CD8-positive, alpha-beta memory T cell (primary cell): Measurements from ENCODE around the gene DEK. TPM values are rescaled to one million over a fixed set of nuclear protein-coding genes. Genes with fewer than 3 reads are reported as not detected.
"Not testable (repeated sequence)": the region's sequence is repeated elsewhere in the genome, so short reads cannot be mapped to it uniquely, and the experiment has no call there.

Experiments
- CTCF ChIA-PET: fragments of 350-600 bp; sonication (Branson Sonifier 250); formaldehyde crosslinking; loops from one replicate; lab custom pipeline; 2021; ENCODE audit warnings: antibody characterized with exemption; lab: Charles Lee
- POLR2A ChIA-PET: fragments of 350-600 bp; sonication (Branson Sonifier 250); formaldehyde crosslinking; loops from one replicate; lab custom pipeline; 2021; ENCODE audit warnings: antibody characterized with exemption; lab: Charles Lee
- DNase-seq, 5 donors: peaks; one replicate each; pipeline versions ENCODE4 v3.0.0 to v3.0.0-alpha.2; 2020 to 2022; ENCODE audit warnings: mixed read lengths in 1 of 5
- H3K27ac ChIP-seq: one replicate; pipeline ENCODE4 v1.7.0; 2013; ENCODE audit warnings: low read depth, mild to moderate bottlenecking, low read length, moderate library complexity
- H3K27me3 ChIP-seq: 2 replicates; pipeline ENCODE4 v1.7.0; 2013; ENCODE audit warnings: low read length, mild to moderate bottlenecking; ENCODE audit not compliant: insufficient read depth, poor library complexity, severe bottlenecking
- H3K36me3 ChIP-seq: 2 replicates; pipeline ENCODE4 v1.7.0; 2013; ENCODE audit warnings: mild to moderate bottlenecking, low read length, moderate library complexity; ENCODE audit not compliant: insufficient read depth
- H3K4me1 ChIP-seq: 2 replicates; pipeline ENCODE4 v1.7.0; 2013; ENCODE audit warnings: mild to moderate bottlenecking, low read length, moderate library complexity; ENCODE audit not compliant: insufficient read depth
- H3K4me3 ChIP-seq: 2 replicates; pipeline ENCODE4 v1.7.0; 2013; ENCODE audit warnings: mild to moderate bottlenecking, low read length
- H3K9me3 ChIP-seq: 2 replicates; pipeline ENCODE4 v1.7.0; 2013; ENCODE audit warnings: mild to moderate bottlenecking, low read length
- H3K27ac Mint-ChIP-seq, 8 donors: one replicate each; pipeline ENCODE4 v1.8.0; 2020 to 2021; ENCODE audit warnings: mixed read lengths in 8 of 8, mild to moderate bottlenecking in 6 of 8, inconsistent platforms in 3 of 8, moderate library complexity in 3 of 8
- H3K27me3 Mint-ChIP-seq, 2 donors: one replicate each; pipeline ENCODE4 v1.8.0; 2020 to 2021; ENCODE audit warnings: mixed read lengths in 2 of 2, mild to moderate bottlenecking in 1 of 2, moderate library complexity in 1 of 2
- H3K36me3 Mint-ChIP-seq, 3 donors: one replicate each; pipeline ENCODE4 v1.8.0; 2020 to 2021; ENCODE audit warnings: mixed read lengths in 3 of 3, inconsistent platforms in 1 of 3, mild to moderate bottlenecking in 1 of 3
- H3K4me1 Mint-ChIP-seq, 3 donors: one replicate each; pipeline ENCODE4 v1.8.0; 2020 to 2021; ENCODE audit warnings: mixed read lengths in 3 of 3, inconsistent platforms in 1 of 3, mild to moderate bottlenecking in 1 of 3
- H3K4me3 Mint-ChIP-seq, 7 donors: one replicate each; pipeline ENCODE4 v1.8.0; 2020 to 2021; ENCODE audit warnings: mixed read lengths in 7 of 7, mild to moderate bottlenecking in 6 of 7, moderate library complexity in 4 of 7, inconsistent platforms in 2 of 7
- H3K9me3 Mint-ChIP-seq, 5 donors: one replicate each; pipeline ENCODE4 v1.8.0; 2020 to 2022; ENCODE audit warnings: mixed read lengths in 5 of 5, mild to moderate bottlenecking in 3 of 5, moderate library complexity in 2 of 5, inconsistent platforms in 1 of 5
- polyA plus RNA-seq: library from polyadenylated mRNA; unstranded; fragments of 300-500 nt; fragmentation: Illumina TruSeq; gene quantifications from one replicate; pipeline ENCODE4 v1.2.3, GENCODE V29; 2021
- total RNA-seq, 2 experiments: library from RNA; stranded (reverse); gene quantifications; one replicate each; pipeline ENCODE4 v1.2.3, GENCODE V29; 2021

The DEK gene
- total and polyA plus RNA-seq, 3 experiments from 2014 or later = 90.3 to 181 (median 174) TPM

DNA sequence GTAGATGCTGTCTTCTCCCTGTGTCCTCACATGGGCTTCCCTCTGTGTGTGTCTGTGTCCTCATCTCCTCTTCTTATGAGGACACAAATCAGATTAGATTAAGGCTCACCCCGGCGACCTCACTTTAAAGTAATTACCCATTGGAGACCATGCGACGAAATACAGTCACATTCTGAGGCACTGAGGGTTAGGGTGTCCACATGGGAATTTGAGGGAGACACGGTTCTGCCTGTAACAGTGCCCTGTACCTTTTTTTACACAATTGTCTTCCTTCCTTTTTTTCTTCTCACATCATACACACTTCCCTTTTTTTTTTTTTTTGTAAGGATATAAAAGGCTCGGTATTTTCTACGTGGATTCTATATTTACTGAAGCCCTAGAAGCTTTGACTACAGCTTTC is 48.9 kb downstream of the DEK start:
- DNase-seq = no peak
- H3K9me3 Mint-ChIP-seq = no peaks in the 10 kb centered on the region
- H3K27me3 Mint-ChIP-seq = no peaks in the 10 kb centered on the region
- H3K36me3 ChIP-seq = no peaks in the 10 kb centered on the region
- POLR2A ChIA-PET = no interaction called here
- CTCF ChIA-PET = interaction anchor here (1.1 kb wide), 1 partner anchor 54 kb away, joined by 3 read pairs; no protein-coding TSS in a partner anchor
- H3K27ac ChIP-seq = no peak overlapping the region
- peaks cover 6 to 41% (median 28%) of the 10 kb centered on the region in 3 donors for H3K4me1 Mint-ChIP-seq
- no peak overlapping the region for H3K4me3 Mint-ChIP-seq
- H3K36me3 Mint-ChIP-seq = peaks cover 6 to 57% (median 20%) of the 10 kb centered on the region in 3 donors
- H3K27ac Mint-ChIP-seq = peak overlapping the region in 3 of 8 donors; percentile 14 to 55 (median 34)
- no peak overlapping the region for H3K4me3 ChIP-seq
- H3K4me1 ChIP-seq = no peaks in the 10 kb centered on the region
- no peaks in the 10 kb centered on the region for H3K9me3 ChIP-seq
- H3K27me3 ChIP-seq = no peaks in the 10 kb centered on the region

DNA sequence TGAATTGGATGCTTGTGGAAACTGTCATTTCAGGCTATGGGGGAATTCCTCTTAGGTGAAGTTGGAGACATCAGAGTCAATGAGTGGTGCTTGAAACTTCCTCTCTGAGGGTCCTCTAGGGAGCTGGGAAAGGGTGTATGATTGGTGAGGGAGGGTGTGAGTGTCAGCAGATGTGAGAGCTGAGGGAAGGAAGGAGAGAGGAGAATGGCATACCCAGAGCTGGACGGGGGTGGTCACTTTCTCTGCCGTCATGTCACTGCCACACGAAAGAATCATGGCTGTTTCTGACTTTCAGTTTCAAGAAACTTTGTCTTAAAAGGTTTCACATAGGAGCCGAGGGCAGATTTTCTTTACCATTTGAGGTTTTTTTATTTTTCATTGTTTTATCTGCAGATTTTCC is 50.3 kb downstream of the DEK start:
- Mint-ChIP-seq H3K4me3 (peak overlapping the region; percentile 26 to 87 (median 70)), H3K9me3 (no peaks in the 10 kb centered on the region), H3K27me3 (no peaks in the 10 kb centered on the region), H3K36me3 (peaks cover 6 to 52% (median 20%) of the 10 kb centered on the region in 3 donors), H3K27ac (peak overlapping the region in 7 of 8 donors; percentile 2 to 88 (median 83)), H3K4me1 (peaks cover 6 to 41% (median 28%) of the 10 kb centered on the region in 3 donors)
- Histone ChIP-seq H3K4me1 (no peaks in the 10 kb centered on the region), H3K36me3 (no peaks in the 10 kb centered on the region), H3K4me3 (no peak overlapping the region), H3K27ac (no peak overlapping the region), H3K9me3 (no peaks in the 10 kb centered on the region), H3K27me3 (no peaks in the 10 kb centered on the region)
- ChIA-PET POLR2A (no interaction called here), CTCF (interaction anchor here (1.6 kb wide), 1 partner anchor 9 kb away, joined by 4 read pairs; no protein-coding TSS in a partner anchor)
- no peak for DNase-seq

DNA sequence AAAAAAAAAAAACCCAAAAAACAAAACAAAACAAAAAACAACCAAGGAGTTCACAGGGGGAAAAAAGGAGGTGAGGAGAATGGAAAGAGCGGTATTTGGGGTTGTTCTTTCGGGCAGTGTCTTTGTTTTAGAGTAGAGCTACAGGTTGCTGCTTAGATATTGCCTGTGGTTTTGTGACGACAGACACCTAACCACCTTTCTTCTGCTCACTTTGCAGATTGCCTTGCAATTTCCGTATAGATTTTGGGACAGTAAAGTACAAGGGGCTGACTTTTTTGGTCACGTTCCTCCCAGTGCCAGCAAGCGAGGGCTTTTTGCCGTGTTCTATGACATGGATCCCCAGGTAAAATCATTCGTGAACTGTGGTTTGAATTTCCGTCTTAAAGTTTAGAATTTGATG is 50.9 kb downstream of the DEK start:
- H3K4me1 ChIP-seq = no peaks in the 10 kb centered on the region
- POLR2A ChIA-PET = no interaction called here
- H3K4me3 Mint-ChIP-seq = peak overlapping the region; percentile 26 to 87 (median 70)

DNA sequence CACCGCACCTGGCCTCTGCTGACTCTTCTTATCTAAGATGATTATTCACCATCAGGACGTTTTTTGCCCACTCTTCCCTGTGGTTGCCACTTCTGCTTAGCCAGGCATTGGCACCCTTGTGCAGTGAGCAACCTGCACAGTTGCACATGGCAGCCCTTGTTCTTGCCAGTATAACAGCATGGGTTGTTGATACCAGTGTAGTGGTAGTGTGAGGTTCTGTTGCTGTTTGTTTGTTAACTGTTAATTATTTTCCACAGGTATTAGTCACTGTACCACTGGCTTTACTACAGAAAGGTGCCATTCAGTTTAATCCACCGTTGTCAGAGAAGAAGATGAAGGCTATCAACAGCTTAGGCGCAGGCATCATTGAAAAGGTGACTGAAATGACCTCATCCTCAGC is 52.1 kb downstream of the DEK start:
- H3K4me3 Mint-ChIP-seq = peak overlapping the region in 1 of 7 donors; percentile 84

More for the DNA sequence above, 50.9 kb downstream of the DEK start:
- no peaks in the 10 kb centered on the region for H3K27me3 Mint-ChIP-seq
- peak overlapping the region in 6 of 8 donors; percentile 23 to 97 (median 78) for H3K27ac Mint-ChIP-seq
- CTCF ChIA-PET = interaction anchor here (0.9 to 1.6 kb wide), 3 partner anchors 9 to 58 kb away, joined by 4 read pairs; partner anchors contain the start of gene DEK
- peaks cover 6 to 52% (median 21%) of the 10 kb centered on the region in 3 donors for H3K36me3 Mint-ChIP-seq
- no peaks in the 10 kb centered on the region for H3K27me3 ChIP-seq
- H3K27ac ChIP-seq = no peak overlapping the region
- H3K36me3 ChIP-seq = no peaks in the 10 kb centered on the region
- no peak overlapping the region for H3K4me3 ChIP-seq
- no peaks in the 10 kb centered on the region for H3K9me3 ChIP-seq
- no peaks in the 10 kb centered on the region for H3K9me3 Mint-ChIP-seq
- DNase-seq = peak in 2 of 5 donors; percentile 28 to 62
- peaks cover 6 to 41% (median 28%) of the 10 kb centered on the region in 3 donors for H3K4me1 Mint-ChIP-seq

GRCh38 chr6:18211338-18211737 is 53.0 kb downstream of the DEK start:
- H3K36me3 Mint-ChIP-seq = peaks cover 6 to 56% (median 26%) of the 10 kb centered on the region in 3 donors
- peaks cover 3 to 41% (median 28%) of the 10 kb centered on the region in 3 donors for H3K4me1 Mint-ChIP-seq
- Histone ChIP-seq H3K9me3 (no peaks in the 10 kb centered on the region), H3K4me1 (no peaks in the 10 kb centered on the region), H3K4me3 (no peak overlapping the region), H3K27ac (no peak overlapping the region), H3K27me3 (no peaks in the 10 kb centered on the region), H3K36me3 (no peaks in the 10 kb centered on the region)
- no peaks in the 10 kb centered on the region for H3K27me3 Mint-ChIP-seq
- peak overlapping the region in 5 of 8 donors; percentile 8 to 94 (median 59) for H3K27ac Mint-ChIP-seq
- ChIA-PET CTCF (no interaction called here), POLR2A (no interaction called here)
- peak overlapping the region in 3 of 7 donors; percentile 32 to 53 (median 47) for H3K4me3 Mint-ChIP-seq
- DNase-seq = peak in 1 of 5 donors; percentile 56
- no peaks in the 10 kb centered on the region for H3K9me3 Mint-ChIP-seq

More for the DNA sequence above, 52.1 kb downstream of the DEK start:
- Histone ChIP-seq H3K27ac (no peak overlapping the region), H3K4me1 (no peaks in the 10 kb centered on the region), H3K36me3 (no peaks in the 10 kb centered on the region), H3K27me3 (no peaks in the 10 kb centered on the region), H3K9me3 (no peaks in the 10 kb centered on the region), H3K4me3 (no peak overlapping the region)
- Mint-ChIP-seq H3K4me1 (peaks cover 6 to 41% (median 28%) of the 10 kb centered on the region in 3 donors), H3K36me3 (peaks cover 6 to 54% (median 28%) of the 10 kb centered on the region in 3 donors), H3K9me3 (no peaks in the 10 kb centered on the region), H3K27ac (peak overlapping the region in 2 of 8 donors; percentile 35 to 68), H3K27me3 (no peaks in the 10 kb centered on the region)
- DNase-seq = no peak
- ChIA-PET POLR2A (no interaction called here), CTCF (interaction anchor here (1.6 kb wide), 1 partner anchor 11 kb away, joined by 4 read pairs; no protein-coding TSS in a partner anchor)

GRCh38 chr6:18210707-18211106 is 53.6 kb downstream of the DEK start:
- peaks cover 6 to 58% (median 25%) of the 10 kb centered on the region in 3 donors for H3K36me3 Mint-ChIP-seq
- H3K27ac ChIP-seq = no peak overlapping the region
- H3K4me1 ChIP-seq = no peaks in the 10 kb centered on the region
- no peak overlapping the region for H3K4me3 Mint-ChIP-seq
- H3K4me3 ChIP-seq = no peak overlapping the region
- H3K36me3 ChIP-seq = no peaks in the 10 kb centered on the region
- ChIA-PET CTCF (no interaction called here), POLR2A (no interaction called here)
- H3K9me3 Mint-ChIP-seq = no peaks in the 10 kb centered on the region
- H3K27me3 Mint-ChIP-seq = no peaks in the 10 kb centered on the region
- no peak for DNase-seq
- peaks cover 3 to 41% (median 28%) of the 10 kb centered on the region in 3 donors for H3K4me1 Mint-ChIP-seq
- H3K27me3 ChIP-seq = no peaks in the 10 kb centered on the region
- H3K27ac Mint-ChIP-seq = no peak overlapping the region
- no peaks in the 10 kb centered on the region for H3K9me3 ChIP-seq

DNA sequence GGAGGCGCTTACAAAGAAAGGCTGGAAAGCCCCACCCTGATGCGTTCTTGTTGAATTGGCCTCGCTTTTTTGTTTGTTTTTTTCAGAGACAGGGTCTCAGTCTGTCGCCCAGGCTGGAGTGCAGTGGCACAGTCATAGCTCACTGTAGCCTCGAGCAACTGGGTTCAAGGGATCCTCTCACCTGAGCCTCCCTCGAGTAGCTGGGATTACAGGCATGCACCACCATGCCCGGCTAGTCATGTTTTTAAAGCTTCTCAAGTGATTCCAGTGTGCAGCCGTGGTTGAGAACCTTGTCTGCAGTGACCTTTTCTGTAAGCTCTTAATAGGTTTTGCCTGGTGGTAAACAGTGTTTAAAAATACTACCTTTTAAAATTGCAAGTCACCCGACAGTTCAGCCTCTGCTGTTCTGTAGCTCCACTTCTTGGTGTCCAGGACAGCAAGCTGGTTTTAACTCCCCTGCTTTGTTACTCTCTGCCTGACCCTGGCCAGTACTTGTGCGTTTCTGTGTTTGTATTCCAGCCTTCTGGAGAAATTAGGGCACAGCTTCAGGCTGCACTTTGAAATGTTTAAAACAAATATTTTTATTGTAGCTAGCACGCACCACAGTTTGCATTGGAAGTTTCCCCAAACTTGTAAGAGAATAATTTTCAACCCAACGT is 54.7 kb downstream of the DEK start:
- POLR2A ChIA-PET = interaction anchor here (0.6 kb wide), 1 partner anchor 49 kb away, joined by 5 read pairs; no protein-coding TSS in a partner anchor
- H3K4me3 ChIP-seq = no peak overlapping the region
- Mint-ChIP-seq H3K4me3 (no peak overlapping the region), H3K36me3 (peaks cover 6 to 59% (median 25%) of the 10 kb centered on the region in 3 donors), H3K27ac (peak overlapping the region in 2 of 8 donors; percentile 22 to 77), H3K27me3 (no peaks in the 10 kb centered on the region), H3K9me3 (no peaks in the 10 kb centered on the region), H3K4me1 (peaks cover 3 to 31% (median 28%) of the 10 kb centered on the region in 3 donors)
- H3K27ac ChIP-seq = no peak overlapping the region
- H3K4me1 ChIP-seq = no peaks in the 10 kb centered on the region
- CTCF ChIA-PET = no interaction called here
- H3K9me3 ChIP-seq = no peaks in the 10 kb centered on the region
- no peak for DNase-seq
- H3K27me3 ChIP-seq = no peaks in the 10 kb centered on the region
- H3K36me3 ChIP-seq = no peaks in the 10 kb centered on the region

DNA sequence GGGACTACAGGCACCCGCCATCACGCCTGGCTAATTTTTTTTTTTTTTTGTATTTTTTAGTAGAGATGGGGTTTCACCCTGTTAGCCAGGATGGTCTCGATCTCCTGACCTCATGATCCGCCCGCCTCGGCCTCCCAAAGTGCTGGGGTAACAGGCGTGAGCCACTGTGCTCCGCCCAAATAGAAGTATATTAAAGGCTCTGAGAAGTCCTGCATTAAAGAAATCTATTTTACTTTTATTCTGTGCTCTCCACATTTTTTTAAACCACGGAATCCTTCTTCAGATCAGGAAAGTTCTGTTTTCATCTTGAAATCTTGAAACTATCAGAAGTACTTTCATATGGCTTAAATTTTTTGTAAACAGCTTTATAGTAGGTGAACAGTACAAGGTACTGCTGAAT is 55.6 kb downstream of the DEK start:
- H3K27me3 Mint-ChIP-seq, H3K27ac Mint-ChIP-seq, CTCF ChIA-PET, H3K4me1 ChIP-seq, H3K4me3 ChIP-seq, H3K27me3 ChIP-seq, H3K27ac ChIP-seq, H3K9me3 ChIP-seq, DNase-seq, H3K9me3 Mint-ChIP-seq, H3K36me3 ChIP-seq, H3K4me3 Mint-ChIP-seq: not testable (repeated sequence)
- peaks cover under 1 to 58% (median 21%) of the 10 kb centered on the region in 3 donors for H3K36me3 Mint-ChIP-seq
- peaks cover under 1 to 24% (median 20%) of the 10 kb centered on the region in 3 donors for H3K4me1 Mint-ChIP-seq
- POLR2A ChIA-PET = interaction anchor here (0.6 kb wide), 1 partner anchor 48 kb away, joined by 5 read pairs; no protein-coding TSS in a partner anchor
